NCI-H1694 (cell line): Measurements from ENCODE around the gene PRR7.
A peak's percentile ranks its signal among the peaks of the same experiment; 100 is the strongest.

Source experiments
- DNase-seq: peaks from one replicate; lab custom pipeline; 2025; lab: John Stamatoyannopoulos, UW

PRR7 gene

GRCh38 chr5:177452688-177453638 is 6.3 kb downstream of the PRR7 start:
- no peak for DNase-seq

- DNase-seq: no peak
Measured at GRCh38 chr5:177453852-177454396, 7.3 kb downstream of the PRR7 start.

GRCh38 chr5:177454397-177455035 is 7.9 kb downstream of the PRR7 start:
- DNase-seq: peak; percentile 54

- peak; percentile 36 for DNase-seq
Measured at GRCh38 chr5:177455036-177455660, 8.5 kb downstream of the PRR7 start.

- peak; percentile 77 for DNase-seq
Measured at GRCh38 chr5:177455661-177456590, 9.3 kb downstream of the PRR7 start.

GRCh38 chr5:177456591-177456964 is 10.0 kb downstream of the PRR7 start:
- no peak for DNase-seq

GRCh38 chr5:177456976-177457851 is 10.6 kb downstream of the PRR7 start:
- peak; percentile 76 for DNase-seq

GRCh38 chr5:177457852-177458681 is 11.5 kb downstream of the PRR7 start:
- no peak for DNase-seq

- no peak for DNase-seq
Measured at GRCh38 chr5:177458912-177459350, 12.3 kb downstream of the PRR7 start.

GRCh38 chr5:177459357-177459756 is 12.7 kb downstream of the PRR7 start:
- DNase-seq: no peak

GRCh38 chr5:177459819-177460628 is 13.4 kb downstream of the PRR7 start:
- no peak for DNase-seq

- DNase-seq: no peak
Measured at GRCh38 chr5:177462021-177462670, 15.5 kb downstream of the PRR7 start.

- no peak for DNase-seq
Measured at GRCh38 chr5:177465044-177465443, 18.4 kb downstream of the PRR7 start.

- DNase-seq: no peak
Measured at GRCh38 chr5:177466861-177467260, 20.2 kb downstream of the PRR7 start.

GRCh38 chr5:177467436-177467835 is 20.8 kb downstream of the PRR7 start:
- no peak for DNase-seq

- DNase-seq: no peak
Measured at GRCh38 chr5:177468329-177468684, 21.7 kb downstream of the PRR7 start.

GRCh38 chr5:177468685-177469628 is 22.3 kb downstream of the PRR7 start:
- no peak for DNase-seq
